HCT116 (cell line): ENCODE data around the gene MIEN1. TPM values are rescaled to one million over a fixed set of nuclear protein-coding genes. Genes with fewer than 3 reads are reported as not detected.

Experiments
- ATAC-seq: fragments of 200-7000 bp; cut with Tn5 transposase; 2 replicates; pipeline ENCODE4 v1.9.1; 2020; ENCODE audit warnings: mild to moderate bottlenecking, moderate library complexity
- BruUV-seq: library from RNA; stranded (reverse); fragments of 400-500 nt; replicated peaks from 2 replicates; lab custom pipeline; 2021; lab: Mats Ljungman, UMichigan
- CTCF ChIA-PET: fragments of 300-600 bp; sonication (Branson Sonifier 250); formaldehyde crosslinking; loops from one replicate; lab custom pipeline; 2021; ENCODE audit warnings: antibody characterized with exemption; lab: Charles Lee
- POLR2A ChIA-PET: fragments of 300-600, 350-600 bp; sonication (Branson Sonifier 250); formaldehyde crosslinking; loops from one replicate; lab custom pipeline; 2021; ENCODE audit warnings: antibody characterized with exemption; lab: Charles Lee
- RAD21 ChIA-PET, 2 experiments: fragments of 300-600 bp; sonication (Branson Sonifier 250); formaldehyde crosslinking; loops; one replicate each; lab custom pipeline; 2023; ENCODE audit warnings: low total read pairs in 2 of 2; ENCODE audit not compliant: uncharacterized antibody in 2 of 2, unreplicated experiment in 2 of 2, low non-redundant PET in 1 of 2; lab: Charles Lee
- DNase-seq: peaks from one replicate; pipeline ENCODE4 v3.0.0-alpha.2; 2010; ENCODE audit warnings: low read depth, low spot score
- H2AFZ ChIP-seq: fragments of 200-600 bp; shearing (Covaris generic), sonication (generic); 2 replicates; pipeline ENCODE4 v1.6.1; 2017; ENCODE audit warnings: low read depth, mixed run types, mixed read lengths, antibody characterized with exemption, low read length; ENCODE audit not compliant: poor library complexity, severe bottlenecking
- H3K27ac ChIP-seq: 2 replicates; pipeline ENCODE4 v1.5.1; 2012; ENCODE audit warnings: low read depth, low read length
- H3K27me3 ChIP-seq: fragments of 200-600 bp; sonication (generic); 2 replicates; pipeline ENCODE4 v1.6.1; 2016; ENCODE audit warnings: mixed run types, low read length, mixed read lengths; ENCODE audit not compliant: insufficient read depth
- H3K36me3 ChIP-seq, 2 experiments: fragments of 200-500 bp in 1 of 2; fragments of 200-600 bp in 1 of 2; sonication (Bioruptor generic) in 1 of 2; sonication (generic) in 1 of 2; 2 replicates each; pipeline versions ENCODE4 v1.5.1 to v1.6.1; 2014 to 2016; ENCODE audit warnings: low read length in 2 of 2, inconsistent platforms in 1 of 2, mixed read lengths in 1 of 2, mixed run types in 1 of 2; ENCODE audit not compliant: insufficient read depth in 2 of 2, control insufficient read depth in 1 of 2
- H3K4me1 ChIP-seq, 2 experiments: fragments of 200-600 bp in 1 of 2; sonication (generic) in 1 of 2; 2 replicates each; pipeline versions ENCODE4 v1.5.1 to v1.6.1; 2012 to 2017; ENCODE audit warnings: low read length in 2 of 2, inconsistent platforms in 1 of 2, mild to moderate bottlenecking in 1 of 2, mixed read lengths in 1 of 2, mixed run types in 1 of 2, moderate library complexity in 1 of 2; ENCODE audit not compliant: insufficient read depth in 2 of 2, control insufficient read depth in 1 of 2
- H3K4me2 ChIP-seq: fragments of 200-600 bp; sonication (generic); 2 replicates; pipeline ENCODE4 v1.6.1; 2017; ENCODE audit warnings: mixed run types, low read length, mixed read lengths
- H3K4me3 ChIP-seq, 2 experiments: fragments of 200-600 bp in 1 of 2; sonication (generic) in 1 of 2; replicated peaks in 1 of 2; 2 replicates each; pipeline ENCODE4 v1.5.1; 2011 to 2016; ENCODE audit warnings: low read length in 2 of 2, control low read depth in 1 of 2, low read depth in 1 of 2, mild to moderate bottlenecking in 1 of 2, mixed read lengths in 1 of 2, mixed run types in 1 of 2
- H3K79me2 ChIP-seq: fragments of 200-600 bp; sonication (generic); 2 replicates; pipeline ENCODE4 v1.6.1; 2017; ENCODE audit warnings: mild to moderate bottlenecking, mixed run types, low read length, moderate library complexity, mixed read lengths; ENCODE audit not compliant: insufficient read depth
- H3K9ac ChIP-seq: fragments of 200-600 bp; sonication (generic); 2 replicates; pipeline ENCODE4 v1.6.1; 2016; ENCODE audit warnings: low read length, mixed read lengths
- H3K9me2 ChIP-seq: fragments of 200-600 bp; sonication (generic), shearing (Covaris generic); 2 replicates; pipeline ENCODE4 v1.6.1; 2017; ENCODE audit warnings: mixed run types, mild to moderate bottlenecking, moderate library complexity; ENCODE audit not compliant: insufficient read depth
- H3K9me3 ChIP-seq, 2 experiments: fragments of 200-500 bp in 1 of 2; fragments of 200-600 bp in 1 of 2; sonication (Bioruptor generic) in 1 of 2; sonication (generic) in 1 of 2; 2 replicates each; pipeline ENCODE4 v1.6.1; 2014 to 2017; ENCODE audit warnings: low read length in 2 of 2, mixed read lengths in 2 of 2, inconsistent platforms in 1 of 2, low read depth in 1 of 2, mild to moderate bottlenecking in 1 of 2, mixed run types in 1 of 2, moderate library complexity in 1 of 2; ENCODE audit not compliant: control insufficient read depth in 1 of 2, insufficient read depth in 1 of 2
- H4K20me1 ChIP-seq: fragments of 200-600 bp; sonication (generic), shearing (Covaris generic); 2 replicates; pipeline ENCODE4 v1.6.1; 2017; ENCODE audit warnings: mixed run types, mild to moderate bottlenecking, moderate library complexity; ENCODE audit not compliant: insufficient read depth
- ATF3 ChIP-seq: IDR thresholded peaks from 2 replicates; pipeline ENCODE4 v1.6.1; 2012
- CBX3 ChIP-seq: IDR thresholded peaks from 2 replicates; pipeline ENCODE4 v1.6.1; 2012; ENCODE audit warnings: low read depth
- EZH2 ChIP-seq: fragments of 200-600 bp; sonication (generic); IDR thresholded peaks from 2 replicates; pipeline ENCODE4 v1.6.1; 2017; ENCODE audit warnings: antibody characterized with exemption, mixed run types
- EZH2phosphoT487 ChIP-seq: fragments of 200-600 bp; IDR thresholded peaks from 2 replicates; pipeline ENCODE4 v1.6.1; 2018; ENCODE audit warnings: antibody characterized with exemption, borderline replicate concordance
- POLR2A ChIP-seq: IDR thresholded peaks from 2 replicates; pipeline ENCODE4 v1.7.0; 2011; ENCODE audit warnings: borderline replicate concordance; ENCODE audit not compliant: insufficient read depth, insufficient read length; ENCODE audit errors: extremely low read depth
- TCF7L2 ChIP-seq: IDR thresholded peaks from 2 replicates; pipeline ENCODE4 v1.7.0; 2011; ENCODE audit warnings: borderline replicate concordance, inconsistent platforms; ENCODE audit not compliant: insufficient read depth, insufficient read length; ENCODE audit errors: extremely low read depth
- YY1 ChIP-seq: IDR thresholded peaks from 2 replicates; pipeline ENCODE4 v1.6.1; 2011; ENCODE audit warnings: low read length, low read depth, moderate library complexity, mild to moderate bottlenecking; ENCODE audit not compliant: insufficient replicate concordance; ENCODE audit errors: extremely low read depth
- ZFX ChIP-seq: fragments of 450-650 bp; IDR thresholded peaks from 2 replicates; pipeline ENCODE4 v1.6.1; 2017
- intact Hi-C: fragments of 100-400 bp; cut with micrococcal nuclease; formaldehyde crosslinking; loops from 2 replicates; pipeline ENCODE4 v1.10.0; 2022
- total RNA-seq: library from RNA; stranded (reverse); gene quantifications from one replicate; pipeline ENCODE4 v1.2.1, GENCODE V29; 2021; ENCODE audit not compliant: unreplicated experiment
- TF ChIP-seq, protein P1 (sequence below): IDR thresholded peaks from 2 replicates; pipeline ENCODE4 v1.6.1; 2012; ENCODE audit warnings: low read depth
- TF ChIP-seq, protein P2 (sequence below): IDR thresholded peaks from 2 replicates; pipeline ENCODE4 v1.6.1; 2012
- TF ChIP-seq, protein P3 (sequence below), 3 experiments: fragments of 200-600 bp in 1 of 3; sonication (generic) in 1 of 3; IDR thresholded peaks in 2 of 3; conservative IDR thresholded peaks in 1 of 3; 2 replicates each; pipeline ENCODE4 v1.5.1; 2012 to 2017; ENCODE audit warnings: low read depth in 2 of 3, low read length in 2 of 3, antibody characterized with exemption in 1 of 3, borderline replicate concordance in 1 of 3, control low read depth in 1 of 3, mild to moderate bottlenecking in 1 of 3, mixed read lengths in 1 of 3, mixed run types in 1 of 3, moderate library complexity in 1 of 3; ENCODE audit not compliant: insufficient read depth in 1 of 3

The MIEN1 gene
- total RNA-seq, 1 experiment from 2014 or later: 73.9 TPM

DNA sequence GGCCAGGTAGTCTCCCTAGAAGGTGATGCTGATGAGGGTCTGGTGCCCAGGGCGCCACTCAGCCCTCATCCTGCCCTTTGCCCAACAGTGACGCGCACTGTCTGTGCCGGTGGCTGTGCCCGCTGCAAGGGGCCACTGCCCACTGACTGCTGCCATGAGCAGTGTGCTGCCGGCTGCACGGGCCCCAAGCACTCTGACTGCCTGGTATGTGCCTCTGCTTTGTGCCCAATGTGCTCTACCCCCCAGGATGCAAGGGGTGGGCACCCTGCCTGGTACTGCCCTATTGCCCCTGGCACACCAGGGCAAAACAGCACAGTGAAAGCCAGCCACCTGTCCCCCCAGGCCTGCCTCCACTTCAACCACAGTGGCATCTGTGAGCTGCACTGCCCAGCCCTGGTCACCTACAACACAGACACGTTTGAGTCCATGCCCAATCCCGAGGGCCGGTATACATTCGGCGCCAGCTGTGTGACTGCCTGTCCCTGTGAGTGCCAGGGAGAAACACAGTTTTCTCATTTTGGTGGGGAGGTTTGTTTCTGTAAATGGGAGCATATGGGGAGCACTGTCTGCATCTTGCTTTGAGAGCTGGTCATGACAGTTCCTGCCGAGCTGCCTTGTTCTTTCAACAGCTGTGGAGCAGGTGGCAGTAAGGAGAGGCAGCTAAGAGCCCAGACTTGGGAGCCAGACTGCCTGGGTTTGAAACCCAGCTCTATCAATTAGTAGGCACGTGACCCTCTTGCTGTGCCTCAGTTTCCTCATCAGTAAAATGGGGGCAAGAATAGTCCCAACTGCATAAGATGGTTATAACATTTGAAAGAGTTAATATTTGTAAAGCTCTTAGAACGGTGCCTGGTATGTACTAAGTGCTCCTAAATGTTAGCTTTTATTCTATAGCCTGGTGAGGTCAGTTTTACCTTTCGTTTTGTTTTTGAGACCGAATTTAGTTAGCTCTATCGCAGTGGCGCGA lies 20.1 kb downstream of the MIEN1 start (continued):
- TF ChIP-seq, protein P1, sequence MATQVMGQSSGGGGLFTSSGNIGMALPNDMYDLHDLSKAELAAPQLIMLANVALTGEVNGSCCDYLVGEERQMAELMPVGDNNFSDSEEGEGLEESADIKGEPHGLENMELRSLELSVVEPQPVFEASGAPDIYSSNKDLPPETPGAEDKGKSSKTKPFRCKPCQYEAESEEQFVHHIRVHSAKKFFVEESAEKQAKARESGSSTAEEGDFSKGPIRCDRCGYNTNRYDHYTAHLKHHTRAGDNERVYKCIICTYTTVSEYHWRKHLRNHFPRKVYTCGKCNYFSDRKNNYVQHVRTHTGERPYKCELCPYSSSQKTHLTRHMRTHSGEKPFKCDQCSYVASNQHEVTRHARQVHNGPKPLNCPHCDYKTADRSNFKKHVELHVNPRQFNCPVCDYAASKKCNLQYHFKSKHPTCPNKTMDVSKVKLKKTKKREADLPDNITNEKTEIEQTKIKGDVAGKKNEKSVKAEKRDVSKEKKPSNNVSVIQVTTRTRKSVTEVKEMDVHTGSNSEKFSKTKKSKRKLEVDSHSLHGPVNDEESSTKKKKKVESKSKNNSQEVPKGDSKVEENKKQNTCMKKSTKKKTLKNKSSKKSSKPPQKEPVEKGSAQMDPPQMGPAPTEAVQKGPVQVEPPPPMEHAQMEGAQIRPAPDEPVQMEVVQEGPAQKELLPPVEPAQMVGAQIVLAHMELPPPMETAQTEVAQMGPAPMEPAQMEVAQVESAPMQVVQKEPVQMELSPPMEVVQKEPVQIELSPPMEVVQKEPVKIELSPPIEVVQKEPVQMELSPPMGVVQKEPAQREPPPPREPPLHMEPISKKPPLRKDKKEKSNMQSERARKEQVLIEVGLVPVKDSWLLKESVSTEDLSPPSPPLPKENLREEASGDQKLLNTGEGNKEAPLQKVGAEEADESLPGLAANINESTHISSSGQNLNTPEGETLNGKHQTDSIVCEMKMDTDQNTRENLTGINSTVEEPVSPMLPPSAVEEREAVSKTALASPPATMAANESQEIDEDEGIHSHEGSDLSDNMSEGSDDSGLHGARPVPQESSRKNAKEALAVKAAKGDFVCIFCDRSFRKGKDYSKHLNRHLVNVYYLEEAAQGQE: no peak
- TF ChIP-seq EZH2phosphoT487 (no peak), POLR2A (no peak), ATF3 (no peak)

- H3K4me1 ChIP-seq: peaks cover 27 to 28% of the 10 kb centered on the region in 2 experiments
- H3K27me3 ChIP-seq: no peaks in the 10 kb centered on the region
- no peak overlapping the region for H3K4me2 ChIP-seq
- H3K36me3 ChIP-seq: peaks cover 4 to 28% of the 10 kb centered on the region in 2 experiments; a peak in 2 of 4 replicates
- intact Hi-C loops: no loop called here
- H3K9me2 ChIP-seq: no peaks in the 10 kb centered on the region
- DNase-seq: no peak
- ATAC-seq: no peak
- no peaks in the 10 kb centered on the region for H4K20me1 ChIP-seq
- H3K27ac ChIP-seq: no peak overlapping the region
- H3K9me3 ChIP-seq: no peaks in the 10 kb centered on the region
- peaks cover 19% of the 10 kb centered on the region; the same call in 1 of the 2 replicates for H3K79me2 ChIP-seq
- POLR2A ChIA-PET: no interaction called here
- H3K4me3 ChIP-seq: no peak overlapping the region
- H3K9ac ChIP-seq: no peak overlapping the region
- H2AFZ ChIP-seq: no peak overlapping the region
- CTCF ChIA-PET: interaction anchor here (1.0 kb wide), 1 partner anchor 56 kb away, joined by 3 read pairs; no protein-coding TSS in a partner anchor
- BruUV-seq: no TSS peak
- RAD21 ChIA-PET: no interaction called here
- no peak for TF ChIP-seq EZH2
- no peak for TF ChIP-seq EZH2phosphoT487
- TF ChIP-seq ATF3: no peak
- no peak for TF ChIP-seq POLR2A
- TF ChIP-seq, protein P2, sequence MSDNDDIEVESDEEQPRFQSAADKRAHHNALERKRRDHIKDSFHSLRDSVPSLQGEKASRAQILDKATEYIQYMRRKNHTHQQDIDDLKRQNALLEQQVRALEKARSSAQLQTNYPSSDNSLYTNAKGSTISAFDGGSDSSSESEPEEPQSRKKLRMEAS: no peak
- TF ChIP-seq, protein P3, sequence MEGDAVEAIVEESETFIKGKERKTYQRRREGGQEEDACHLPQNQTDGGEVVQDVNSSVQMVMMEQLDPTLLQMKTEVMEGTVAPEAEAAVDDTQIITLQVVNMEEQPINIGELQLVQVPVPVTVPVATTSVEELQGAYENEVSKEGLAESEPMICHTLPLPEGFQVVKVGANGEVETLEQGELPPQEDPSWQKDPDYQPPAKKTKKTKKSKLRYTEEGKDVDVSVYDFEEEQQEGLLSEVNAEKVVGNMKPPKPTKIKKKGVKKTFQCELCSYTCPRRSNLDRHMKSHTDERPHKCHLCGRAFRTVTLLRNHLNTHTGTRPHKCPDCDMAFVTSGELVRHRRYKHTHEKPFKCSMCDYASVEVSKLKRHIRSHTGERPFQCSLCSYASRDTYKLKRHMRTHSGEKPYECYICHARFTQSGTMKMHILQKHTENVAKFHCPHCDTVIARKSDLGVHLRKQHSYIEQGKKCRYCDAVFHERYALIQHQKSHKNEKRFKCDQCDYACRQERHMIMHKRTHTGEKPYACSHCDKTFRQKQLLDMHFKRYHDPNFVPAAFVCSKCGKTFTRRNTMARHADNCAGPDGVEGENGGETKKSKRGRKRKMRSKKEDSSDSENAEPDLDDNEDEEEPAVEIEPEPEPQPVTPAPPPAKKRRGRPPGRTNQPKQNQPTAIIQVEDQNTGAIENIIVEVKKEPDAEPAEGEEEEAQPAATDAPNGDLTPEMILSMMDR (IDR thresholded peaks at IDR 0.05 in 2 of 3, conservative IDR thresholded peaks at IDR 0.05 in 1 of 3; ENCODE audit: borderline replicate concordance in 1 of 3, insufficient read depth in 1 of 3, low read depth in 2 of 3, low read length in 2 of 3): no peak
- TF ChIP-seq ZFX: no peak
- TF ChIP-seq YY1: no peak
- no peak for TF ChIP-seq TCF7L2
- TF ChIP-seq CBX3: no peak
Observed at GRCh38 chr17:39709319-39709997, 20.9 kb downstream of the MIEN1 start.
